Activated T-cell treated with anti-CD3 and anti-CD28 coated beads for 4 hours (primary cell): ENCODE results near the gene UBL4A.

Experiments used
- DNase-seq: peaks from one replicate; pipeline ENCODE4 v3.0.0-alpha.2; 2020

The UBL4A gene

DNA sequence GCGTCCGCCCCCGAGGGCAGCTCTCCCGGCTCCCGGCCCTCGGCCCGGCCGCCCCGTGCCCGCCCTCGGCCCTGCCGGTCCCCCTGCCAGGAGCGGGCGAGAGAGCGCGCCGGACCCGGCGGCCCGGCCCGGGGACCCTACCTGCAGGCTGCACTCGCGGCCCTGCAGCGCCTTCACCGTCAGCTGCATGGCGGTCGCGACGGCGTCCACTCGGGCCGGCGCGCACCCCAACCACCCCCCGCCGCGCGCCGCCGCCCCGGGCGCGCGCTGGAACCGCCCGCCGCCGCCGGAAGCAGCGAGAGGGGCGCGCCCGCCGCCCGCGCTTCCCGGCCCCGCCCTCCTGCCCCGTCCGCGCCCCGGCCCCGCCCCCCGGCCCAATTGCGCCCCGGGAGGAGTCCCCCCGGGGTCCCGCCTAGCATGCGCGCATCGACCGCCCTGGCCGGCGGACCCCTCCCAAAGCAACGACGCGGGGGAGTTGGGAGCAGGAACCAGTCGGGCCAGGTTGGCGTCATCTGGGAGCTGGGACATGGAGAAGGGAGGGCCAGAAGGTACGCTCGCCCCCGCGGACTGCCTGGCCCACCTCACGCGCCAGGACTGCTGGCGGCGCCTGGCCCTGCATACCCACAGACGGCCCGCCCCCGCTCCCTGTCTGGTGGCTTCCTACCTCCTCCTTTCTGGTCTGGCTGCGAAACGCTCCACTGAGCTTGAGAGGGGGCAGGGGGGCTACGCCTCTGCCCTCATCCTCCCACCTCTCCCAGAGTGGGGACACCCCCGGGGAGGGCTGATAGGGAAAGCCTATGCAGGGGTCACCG is at the start of gene UBL4A:
Gene UBL4A (minus strand): TSS at position 220 of the 812 bp plus-strand sequence. CDS start 31 bp downstream, at position 189.
- DNase-seq = peak; percentile 21

DNA sequence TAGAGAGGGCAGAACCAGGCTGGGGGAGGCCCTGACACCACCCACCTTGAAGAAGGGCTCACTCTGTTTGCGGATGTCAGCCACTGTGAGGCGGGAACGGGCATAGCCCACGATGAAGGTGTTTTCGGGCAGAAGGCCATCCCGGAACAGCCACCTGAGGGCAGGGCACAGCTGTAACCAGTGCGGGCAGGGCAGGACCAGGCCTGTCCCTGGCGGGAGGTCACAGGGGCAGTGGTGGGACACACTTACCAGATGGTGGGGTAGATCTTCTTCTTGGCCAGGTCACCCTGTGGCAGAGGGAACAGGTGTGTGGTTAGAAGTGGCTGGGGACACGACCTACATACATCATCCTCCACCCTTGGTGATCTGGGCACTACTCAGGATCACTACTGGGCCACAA is 49.5 kb upstream of the UBL4A start:
- no peak for DNase-seq

DNA sequence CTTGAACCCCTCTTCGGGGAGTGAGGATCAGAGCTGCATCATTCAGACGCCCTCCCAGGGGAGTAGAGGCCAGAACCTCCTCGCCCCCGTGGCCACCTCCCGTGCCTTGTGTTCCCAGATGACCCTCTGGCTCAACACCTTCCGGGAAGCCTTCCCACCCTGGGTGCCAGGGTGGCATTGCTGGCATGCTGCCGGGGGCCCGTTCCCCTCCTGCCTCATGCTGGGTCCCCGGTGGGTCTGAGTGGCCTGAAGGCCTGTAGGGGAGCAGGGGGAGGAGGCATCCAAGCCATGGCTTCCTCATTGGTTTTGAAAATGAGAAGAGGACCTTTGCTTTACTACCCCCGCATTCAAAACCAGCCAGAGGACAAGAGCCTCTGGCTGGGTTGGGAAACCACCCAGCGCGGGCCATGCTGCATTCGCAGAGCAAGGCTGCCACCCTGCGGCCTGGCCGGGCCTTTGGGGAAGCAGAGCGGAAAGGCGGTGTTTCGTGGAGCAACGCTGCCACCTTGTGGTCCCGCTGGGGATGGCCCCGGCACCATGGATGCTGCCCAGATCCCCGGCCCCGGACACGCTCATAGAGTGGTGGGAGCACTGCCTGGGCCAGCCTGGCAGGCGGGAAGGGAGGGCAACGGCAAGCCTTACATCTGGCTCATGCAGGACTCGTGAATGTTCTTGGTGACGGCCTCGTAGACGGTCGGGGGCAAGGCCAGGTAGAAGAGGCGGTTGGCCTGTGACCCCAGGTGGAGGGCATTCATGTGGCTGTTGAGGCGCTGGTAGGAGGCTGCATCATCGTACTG is 48.3 kb upstream of the UBL4A start:
- DNase-seq = peak; percentile 81

DNA sequence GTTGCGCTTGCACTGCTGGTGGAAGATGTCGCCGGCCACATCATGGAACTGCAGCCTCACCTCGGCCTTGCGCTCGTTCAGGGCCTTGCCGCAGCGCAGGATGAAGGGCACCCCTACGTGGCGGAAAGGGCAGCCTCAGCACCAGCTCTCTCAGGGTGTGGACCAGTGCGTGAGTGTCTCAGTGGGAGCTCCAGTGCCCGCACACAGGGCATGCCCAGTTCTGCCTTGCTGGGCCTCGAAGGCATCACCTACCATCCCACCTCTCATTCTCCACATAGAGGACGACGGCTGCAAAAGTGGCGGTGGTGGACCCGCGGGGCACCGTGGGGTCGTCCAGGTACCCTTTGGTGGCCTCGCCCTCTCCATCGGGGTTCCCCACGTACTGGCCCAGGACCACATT is 46.3 kb upstream of the UBL4A start:
- DNase-seq = no peak

DNA sequence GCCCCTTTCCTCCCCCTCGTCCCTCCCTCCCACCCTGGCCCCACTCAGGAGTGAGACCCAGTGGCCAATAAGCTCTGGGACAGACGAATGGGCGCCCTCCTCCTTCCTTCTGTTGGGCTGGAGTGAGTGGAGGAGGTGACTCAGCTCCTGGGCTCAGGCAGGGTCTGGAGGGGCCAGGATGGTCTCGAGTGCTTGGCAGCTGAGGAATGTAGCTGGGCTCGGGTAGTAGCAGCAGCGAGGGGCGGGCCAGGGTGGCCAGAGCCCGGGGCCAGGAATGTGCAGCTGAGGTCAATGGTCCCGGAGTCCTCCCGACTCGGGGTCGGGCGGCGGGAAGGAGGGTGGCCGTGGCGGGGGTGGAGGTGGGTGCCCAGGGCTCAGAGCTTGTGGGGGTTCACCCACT is 45.2 kb upstream of the UBL4A start:
- DNase-seq = no peak

DNA sequence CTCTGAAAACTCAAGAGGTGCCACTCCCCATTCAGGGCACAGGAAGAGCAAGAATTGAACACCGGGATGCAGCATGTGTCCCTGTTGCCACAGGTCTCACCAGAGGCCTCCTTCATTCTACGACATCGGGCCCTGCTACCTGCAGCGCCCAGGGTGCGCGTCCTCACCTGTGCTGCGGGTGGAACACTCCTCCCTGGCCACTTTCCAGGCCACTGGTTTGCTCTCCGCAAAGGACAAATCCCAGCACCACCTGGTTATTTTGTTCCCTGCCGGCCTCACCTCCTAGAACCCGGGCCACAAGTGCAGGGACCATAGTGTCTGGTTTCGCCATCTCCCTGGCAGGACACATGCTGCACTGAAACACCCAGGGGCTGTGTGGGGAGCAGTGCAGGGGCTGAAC is 43.9 kb upstream of the UBL4A start:
- DNase-seq = no peak

DNA sequence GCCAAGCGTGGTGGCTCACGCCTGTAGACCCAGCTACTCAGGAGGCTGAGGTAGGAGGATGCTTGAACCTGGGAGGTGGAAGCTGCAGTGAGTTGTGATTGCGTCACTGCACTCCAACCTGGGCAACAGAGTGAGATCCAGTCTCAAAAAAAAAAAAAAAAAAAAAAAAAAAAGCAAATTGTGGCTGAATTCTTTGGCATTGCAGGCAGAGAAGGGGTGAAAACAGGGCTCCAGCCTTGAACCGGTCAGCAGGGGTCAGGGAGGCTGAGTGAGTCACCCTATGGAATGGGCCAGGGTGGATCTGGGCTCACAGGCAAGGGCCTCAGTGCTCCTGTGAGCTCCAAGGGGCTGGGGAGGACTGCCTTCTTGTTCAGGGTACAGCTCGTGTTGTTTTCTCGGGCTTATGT is 42.8 kb upstream of the UBL4A start:
- no peak for DNase-seq

DNA sequence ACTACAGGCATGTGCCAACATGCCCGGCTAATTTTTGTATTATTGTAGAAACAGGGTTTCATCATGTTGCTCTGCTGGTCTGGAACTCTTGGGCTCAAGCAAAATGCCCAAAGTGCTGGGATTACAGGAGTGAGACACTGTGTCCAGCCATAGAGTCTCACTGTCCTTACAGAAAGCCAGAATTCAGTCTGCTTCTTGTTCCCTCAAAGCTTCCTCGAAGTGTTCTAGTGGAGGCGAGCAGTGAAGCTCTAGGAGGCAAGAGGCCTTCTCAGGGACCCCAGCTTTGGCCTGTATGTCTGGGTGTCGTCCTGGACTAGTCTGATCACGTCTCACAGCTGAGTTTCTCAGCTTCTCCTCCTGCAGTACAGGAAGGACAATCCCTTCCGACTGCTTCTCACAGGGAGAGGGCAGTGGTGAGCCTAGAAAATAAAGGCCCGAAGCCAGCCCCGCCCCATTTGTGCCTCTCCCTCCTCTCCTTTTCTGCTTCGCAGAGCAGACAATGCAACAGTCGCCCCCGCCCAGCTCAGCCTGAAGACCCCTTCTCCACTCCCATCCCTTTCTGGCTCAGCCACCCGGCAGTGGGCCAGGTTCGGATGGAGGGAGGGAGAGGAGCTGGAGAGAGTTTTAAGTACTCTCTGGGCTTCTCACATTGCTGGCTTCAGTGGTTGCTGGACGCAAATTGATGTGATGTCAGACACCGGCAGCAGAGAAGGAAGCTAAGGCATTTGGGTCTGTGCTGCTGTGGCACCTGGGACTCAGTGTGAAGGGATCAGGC is 40.7 kb upstream of the UBL4A start:
- peak; percentile 36 for DNase-seq

DNA sequence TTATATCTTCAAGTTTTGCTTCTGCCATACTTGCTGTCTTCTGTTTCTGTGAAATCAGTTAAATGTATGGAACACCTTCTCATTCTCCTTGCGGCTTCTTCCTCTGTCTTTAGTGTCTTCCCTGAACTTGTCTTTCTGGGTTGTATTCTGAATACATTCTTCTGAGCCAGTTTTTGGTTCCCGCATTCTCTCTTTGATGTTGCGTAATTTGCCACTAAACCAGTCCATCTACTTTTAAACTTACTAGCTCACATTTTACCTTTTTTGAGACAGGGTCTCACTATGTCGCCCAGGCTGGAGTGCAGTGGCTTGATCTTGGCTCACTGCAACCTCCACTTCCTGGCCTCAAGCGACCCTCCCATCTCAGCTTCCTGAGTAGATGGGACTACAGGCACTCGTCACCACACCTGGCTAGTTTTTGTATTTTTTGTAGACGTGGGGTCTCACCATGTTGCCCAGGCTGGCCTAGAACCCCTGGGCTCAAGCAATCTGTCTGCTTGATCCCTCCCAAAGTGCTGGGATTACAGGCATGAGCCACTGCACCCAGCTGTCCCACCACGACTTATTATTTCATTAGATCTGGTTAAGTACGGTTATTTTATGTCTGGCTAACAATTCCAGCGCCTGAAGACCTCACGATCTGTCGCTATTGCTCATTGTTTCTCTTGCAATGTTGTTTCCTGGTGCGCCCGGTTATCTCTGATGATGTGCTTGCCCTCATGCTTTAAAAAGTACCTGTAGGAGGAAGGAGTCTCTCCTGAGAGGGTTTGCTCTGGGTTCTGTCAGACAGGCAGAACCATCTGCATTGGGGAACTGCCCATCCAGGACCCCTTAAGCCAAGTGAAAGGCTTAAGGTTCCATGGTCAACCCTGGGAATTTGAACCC is 39.4 kb upstream of the UBL4A start:
- DNase-seq = no peak

DNA sequence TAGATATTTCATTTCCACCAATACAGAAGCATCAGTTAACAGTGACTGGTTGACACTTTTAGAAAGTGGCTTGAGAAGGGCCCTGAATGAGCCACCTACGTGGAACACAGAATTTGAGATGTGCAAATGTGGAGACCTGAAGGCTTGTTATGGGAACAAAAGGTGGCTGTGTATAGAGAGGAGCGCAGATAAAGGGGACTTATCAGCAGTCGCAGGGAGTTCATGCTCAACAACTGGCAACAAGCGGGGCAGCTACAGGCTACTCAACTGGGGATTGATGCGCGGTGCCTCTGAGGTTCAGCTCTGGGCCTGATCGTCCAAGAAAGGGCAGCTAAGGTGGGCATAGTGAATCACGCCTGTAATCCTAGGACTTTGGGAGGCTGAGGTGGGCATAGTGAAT is 33.0 kb upstream of the UBL4A start:
- no peak for DNase-seq

DNA sequence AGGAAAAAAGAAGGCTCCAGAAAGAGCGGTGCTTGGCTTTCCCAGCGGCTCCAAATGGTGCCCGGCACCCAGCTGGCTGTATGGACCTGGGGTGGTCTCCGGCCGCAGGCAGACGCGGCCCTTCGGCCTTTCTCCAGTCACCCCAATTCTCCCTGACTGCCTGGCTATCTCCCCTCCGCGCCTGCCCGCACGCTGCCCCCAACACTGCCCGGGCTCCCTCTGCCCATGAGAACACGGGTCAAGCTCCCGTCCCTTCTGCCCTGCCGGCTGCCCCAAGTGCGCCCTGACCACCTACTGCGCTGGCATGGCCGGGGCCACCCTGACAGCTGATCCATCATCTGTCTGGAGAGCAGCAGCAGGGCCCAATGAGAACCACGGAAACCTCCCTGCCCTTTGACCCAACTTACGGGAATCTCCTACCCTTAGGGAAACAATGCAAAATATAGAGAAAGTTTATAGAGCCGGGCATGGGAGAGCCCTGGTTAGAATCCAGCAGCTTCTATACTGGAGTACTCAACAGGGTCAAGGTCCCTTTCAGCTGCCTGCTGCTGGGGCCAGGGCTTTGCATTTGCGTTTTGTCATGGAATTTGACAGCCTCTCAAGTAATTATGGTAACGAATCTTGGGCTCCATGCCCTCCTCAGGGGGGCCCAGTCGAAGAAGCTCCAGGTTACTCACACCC is 30.8 kb upstream of the UBL4A start:
- no peak for DNase-seq

DNA sequence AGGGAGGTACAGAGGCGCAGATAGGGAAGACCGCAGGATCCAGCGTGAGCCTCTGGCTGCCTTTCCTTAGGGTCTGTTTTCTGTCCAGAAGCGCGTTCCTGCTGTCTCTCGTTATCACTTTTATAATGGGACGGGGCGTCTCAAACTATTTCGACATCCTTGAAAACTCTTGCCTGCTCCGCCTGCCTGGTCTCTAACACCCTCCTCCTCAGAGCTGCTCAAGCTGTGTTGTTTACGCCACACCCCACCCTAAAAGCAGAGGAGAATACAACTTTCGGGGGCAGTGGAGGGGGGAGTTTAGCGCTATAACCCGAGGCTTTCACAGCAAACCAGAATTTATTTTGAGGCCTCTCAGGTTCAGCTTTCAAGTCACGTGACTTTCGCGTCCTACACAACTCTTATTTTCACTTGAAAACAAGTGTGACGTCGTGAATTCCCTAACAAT is 30.3 kb upstream of the UBL4A start:
- DNase-seq = no peak

DNA sequence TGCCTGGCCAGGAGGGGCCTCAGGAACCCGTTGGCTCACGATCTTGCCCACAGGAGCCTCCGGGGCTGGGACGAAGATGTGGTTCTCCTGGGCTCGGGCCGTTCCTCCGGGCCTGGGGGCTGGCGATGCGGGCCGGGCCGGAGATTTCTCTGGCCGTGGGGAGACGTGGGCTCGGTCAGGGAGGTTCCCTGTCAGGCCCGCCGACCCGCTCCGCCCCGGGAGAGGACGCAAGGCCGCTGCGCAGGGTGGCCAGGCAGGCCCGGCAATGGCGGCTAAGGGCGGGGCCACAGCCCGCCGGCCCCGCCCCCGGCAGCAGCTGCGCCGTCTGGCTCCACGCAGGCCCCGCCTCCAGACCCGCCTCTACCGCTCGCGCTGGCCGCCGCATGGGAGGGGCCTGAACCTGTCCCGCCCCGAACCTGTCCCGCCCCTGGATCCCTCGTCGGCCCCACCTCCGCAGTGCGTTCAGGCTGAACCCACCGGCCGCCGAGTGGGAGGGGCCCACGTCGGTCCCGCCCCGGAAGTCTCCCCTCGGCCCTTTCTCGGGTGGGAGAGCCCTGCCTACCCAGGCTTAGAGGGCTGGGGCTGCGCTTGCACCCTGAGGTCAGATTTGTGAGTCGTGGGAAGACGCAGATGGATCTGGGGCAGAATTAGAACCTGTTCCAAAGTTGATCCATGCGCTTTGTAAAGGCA is 29.7 kb upstream of the UBL4A start, which contains the start of gene FAM3A:
Gene FAM3A (minus strand): TSS at position 267 of the 690 bp plus-strand sequence. CDS start 460 bp downstream, outside the sequence.
- DNase-seq = peak; percentile 86

DNA sequence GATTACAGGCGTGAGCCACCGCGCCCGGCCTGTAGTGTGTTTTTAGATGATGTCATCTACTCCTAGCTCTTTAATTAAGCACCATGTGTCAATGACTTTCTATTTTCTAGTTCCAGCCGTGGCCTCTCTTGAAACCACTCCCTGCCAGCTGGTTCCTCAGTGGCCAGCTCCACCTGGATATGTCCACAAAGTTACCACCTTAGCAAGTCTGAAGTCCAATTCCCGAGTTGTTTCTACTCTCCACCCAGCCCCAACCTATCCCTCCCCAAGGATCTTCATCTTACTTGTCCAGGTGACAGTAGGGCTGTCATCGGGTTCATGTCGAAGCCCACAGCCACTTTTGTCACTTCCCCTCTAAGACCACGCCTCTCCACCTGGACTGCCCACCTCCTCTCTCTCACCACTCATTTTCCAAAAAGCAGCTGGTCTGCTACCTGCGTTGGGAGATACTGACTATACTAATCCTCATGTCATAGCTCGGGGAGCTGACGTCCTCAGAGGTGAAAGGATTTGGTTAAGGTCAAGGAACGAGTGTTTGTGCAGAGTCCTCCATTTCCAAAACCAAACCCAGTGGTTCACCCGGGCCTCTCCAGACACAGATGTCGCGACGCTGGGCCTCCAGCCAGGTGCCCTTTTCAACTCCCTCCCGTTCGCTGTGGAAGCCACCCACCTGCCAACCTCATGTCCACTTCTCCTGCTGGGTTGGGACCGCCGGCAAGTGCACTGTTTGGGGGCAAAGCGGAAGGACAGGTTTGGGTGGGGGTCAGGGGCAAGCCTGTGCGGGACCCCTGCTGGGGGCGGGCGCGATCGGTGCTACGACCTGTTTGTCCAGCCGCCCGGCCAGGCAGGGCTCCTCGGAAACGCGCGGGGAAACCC is 28.9 kb upstream of the UBL4A start:
- DNase-seq = no peak

DNA sequence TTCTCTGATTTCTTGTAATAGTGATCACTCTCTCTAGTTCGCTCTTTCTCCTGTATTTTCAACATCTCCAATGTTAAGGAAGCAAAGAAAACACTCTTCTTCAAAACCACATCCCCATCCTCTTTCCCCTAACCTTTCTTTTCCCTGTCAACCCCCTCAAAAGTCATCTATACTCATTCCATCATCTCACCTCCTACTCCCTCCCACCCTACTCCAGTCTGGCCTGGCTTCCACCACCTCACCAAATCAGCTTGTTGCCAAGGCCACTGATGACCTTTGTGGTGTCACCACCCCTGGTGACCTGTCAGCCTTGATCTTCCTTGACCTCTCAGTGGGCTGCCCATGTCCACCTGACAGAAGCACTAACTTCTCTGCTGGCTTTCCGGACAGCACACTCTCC is 27.3 kb upstream of the UBL4A start:
- no peak for DNase-seq

DNA sequence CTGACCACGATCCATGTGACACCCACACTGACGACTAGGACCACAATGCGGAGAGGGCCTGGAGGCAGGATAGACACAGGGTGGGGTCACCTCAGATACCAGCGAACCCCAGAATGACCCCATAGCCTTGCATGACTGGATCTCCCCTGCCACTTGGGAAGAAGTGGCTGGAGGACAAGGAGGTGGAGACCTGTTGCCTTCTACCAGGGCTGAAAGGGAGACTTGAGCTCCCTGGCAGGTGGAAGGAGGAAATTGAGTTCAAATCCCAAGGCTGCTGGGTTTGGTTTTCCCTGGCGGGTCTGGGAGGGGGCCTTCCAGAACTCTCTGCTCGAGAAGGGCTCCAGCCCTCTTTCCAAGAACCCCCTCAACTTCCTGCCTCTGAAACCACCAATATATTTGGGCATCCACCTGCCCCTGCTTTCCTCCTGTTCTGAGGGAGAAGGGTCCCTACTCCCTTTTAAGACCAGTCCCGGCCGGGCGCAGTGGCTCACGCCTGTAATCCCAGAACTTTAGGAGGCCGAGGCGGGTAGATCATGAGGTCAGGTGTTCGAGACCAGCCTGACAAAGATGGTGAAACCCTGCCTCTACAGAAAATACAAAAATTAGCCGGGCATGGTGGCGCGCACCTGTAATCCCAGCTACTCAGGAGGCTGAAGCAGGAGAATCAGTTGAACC is 26.6 kb upstream of the UBL4A start:
- DNase-seq = no peak

DNA sequence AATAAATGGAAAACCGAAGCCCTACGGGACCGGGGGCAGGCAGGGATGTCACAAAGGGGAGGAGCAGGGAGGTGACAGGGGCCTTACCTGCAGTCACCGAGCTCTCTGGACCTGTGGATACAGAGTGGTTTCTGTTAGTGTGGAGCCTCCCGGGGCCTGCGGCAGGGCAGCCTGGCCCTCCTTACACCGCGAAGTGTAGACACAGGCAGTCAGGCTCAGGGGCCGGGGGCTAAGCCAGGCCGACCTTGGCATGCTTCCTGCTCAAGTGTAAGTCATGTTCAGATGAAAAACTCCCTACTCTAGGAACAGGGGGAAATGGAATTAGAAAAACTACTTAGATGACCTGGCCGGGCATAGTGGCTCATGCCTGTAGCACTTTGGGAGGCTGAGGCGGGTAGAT is 25.3 kb upstream of the UBL4A start:
- no peak for DNase-seq

DNA sequence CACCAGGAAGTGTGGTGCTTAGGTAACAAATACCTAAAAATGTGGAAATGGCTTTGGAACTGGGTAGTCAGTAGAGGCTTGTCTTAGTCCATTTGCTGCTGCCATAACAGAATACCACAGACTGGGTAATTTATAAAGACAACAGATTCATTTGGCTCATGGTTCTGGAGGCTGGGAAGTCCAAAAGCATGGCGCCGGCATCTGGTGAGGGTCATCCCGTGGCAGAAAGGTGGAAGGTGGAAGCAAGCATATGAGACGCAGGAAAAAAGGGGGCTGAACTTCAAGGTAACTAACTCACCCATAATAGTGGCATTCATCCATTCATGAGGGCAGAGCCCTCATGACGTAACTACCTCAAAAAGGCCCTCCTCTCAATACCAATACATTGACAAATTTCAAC is 23.0 kb upstream of the UBL4A start:
- DNase-seq = no peak

DNA sequence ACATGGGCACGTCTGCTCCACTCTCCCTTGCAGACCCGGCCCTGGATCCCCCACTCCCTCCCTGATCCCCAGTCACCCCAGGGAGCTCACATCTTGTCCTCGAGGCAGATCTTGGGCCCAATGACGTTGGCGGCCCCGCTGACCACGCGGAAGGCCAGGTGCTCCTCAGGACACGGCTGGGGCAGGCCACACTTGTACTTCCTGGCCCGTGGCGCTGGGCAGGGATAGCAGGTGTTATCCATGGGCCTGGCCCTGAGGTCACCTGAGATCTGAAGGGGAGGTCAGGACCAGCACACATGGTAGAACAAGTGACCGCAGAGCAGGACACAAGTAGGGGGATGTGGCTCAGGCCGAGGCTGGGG is 21.9 kb upstream of the UBL4A start:
- DNase-seq = no peak
